HG03159 (cell line): ENCODE results near the gene CTNNA3.

Source experiments
- ATAC-seq: cut with Tn5 transposase; IDR thresholded peaks from one replicate; pipeline ENCODE4 v1.9.1; 2021; ENCODE audit warnings: mild to moderate bottlenecking, moderate library complexity; ENCODE audit not compliant: unreplicated experiment

The CTNNA3 gene

GRCh38 chr10:66714741-66715140 lies 981.3 kb downstream of the CTNNA3 start:
- ATAC-seq, result no peak

- ATAC-seq, result no peak
Observed at GRCh38 chr10:66713387-66713786, 982.6 kb downstream of the CTNNA3 start.

GRCh38 chr10:66698069-66698468 lies 997.9 kb downstream of the CTNNA3 start:
- no peak for ATAC-seq

GRCh38 chr10:66695046-66695445 lies 1000.9 kb downstream of the CTNNA3 start:
- ATAC-seq, result no peak

GRCh38 chr10:66684581-66684980 lies 1011.4 kb downstream of the CTNNA3 start:
- ATAC-seq, result no peak

- ATAC-seq, result no peak
Observed at GRCh38 chr10:66680886-66681285, 1015.1 kb downstream of the CTNNA3 start.

- ATAC-seq, result no peak
Observed at GRCh38 chr10:66678521-66678920, 1017.5 kb downstream of the CTNNA3 start.

GRCh38 chr10:66673071-66673470 lies 1022.9 kb downstream of the CTNNA3 start:
- no peak for ATAC-seq

GRCh38 chr10:66671562-66671961 lies 1024.4 kb downstream of the CTNNA3 start:
- ATAC-seq, result no peak

GRCh38 chr10:66671064-66671463 lies 1024.9 kb downstream of the CTNNA3 start:
- ATAC-seq, result no peak

- no peak for ATAC-seq
Observed at GRCh38 chr10:66656499-66656898, 1039.5 kb downstream of the CTNNA3 start.

- ATAC-seq, result no peak
Observed at GRCh38 chr10:66654861-66655260, 1041.1 kb downstream of the CTNNA3 start.

- ATAC-seq, result no peak
Observed at GRCh38 chr10:66651308-66652082, 1044.5 kb downstream of the CTNNA3 start.

GRCh38 chr10:66649626-66650025 lies 1046.4 kb downstream of the CTNNA3 start:
- ATAC-seq, result no peak

- ATAC-seq, result no peak
Observed at GRCh38 chr10:66642217-66642616, 1053.8 kb downstream of the CTNNA3 start.

- ATAC-seq, result no peak
Observed at GRCh38 chr10:66639371-66639770, 1056.6 kb downstream of the CTNNA3 start.

- no peak for ATAC-seq
Observed at GRCh38 chr10:66637273-66638036, 1058.5 kb downstream of the CTNNA3 start.

- ATAC-seq, result no peak
Observed at GRCh38 chr10:66629996-66630395, 1066.0 kb downstream of the CTNNA3 start.

- ATAC-seq, result no peak
Observed at GRCh38 chr10:66627156-66627555, 1068.8 kb downstream of the CTNNA3 start.

GRCh38 chr10:66625709-66626590 lies 1070.0 kb downstream of the CTNNA3 start:
- no peak for ATAC-seq

- ATAC-seq, result no peak
Observed at GRCh38 chr10:66622050-66622449, 1073.9 kb downstream of the CTNNA3 start.
